NCI-H2171 (cell line): Measurements from ENCODE around the gene DTX1.

Experiments
- DNase-seq: peaks from one replicate; lab custom pipeline; 2025; lab: John Stamatoyannopoulos, UW

Gene DTX1

DNA sequence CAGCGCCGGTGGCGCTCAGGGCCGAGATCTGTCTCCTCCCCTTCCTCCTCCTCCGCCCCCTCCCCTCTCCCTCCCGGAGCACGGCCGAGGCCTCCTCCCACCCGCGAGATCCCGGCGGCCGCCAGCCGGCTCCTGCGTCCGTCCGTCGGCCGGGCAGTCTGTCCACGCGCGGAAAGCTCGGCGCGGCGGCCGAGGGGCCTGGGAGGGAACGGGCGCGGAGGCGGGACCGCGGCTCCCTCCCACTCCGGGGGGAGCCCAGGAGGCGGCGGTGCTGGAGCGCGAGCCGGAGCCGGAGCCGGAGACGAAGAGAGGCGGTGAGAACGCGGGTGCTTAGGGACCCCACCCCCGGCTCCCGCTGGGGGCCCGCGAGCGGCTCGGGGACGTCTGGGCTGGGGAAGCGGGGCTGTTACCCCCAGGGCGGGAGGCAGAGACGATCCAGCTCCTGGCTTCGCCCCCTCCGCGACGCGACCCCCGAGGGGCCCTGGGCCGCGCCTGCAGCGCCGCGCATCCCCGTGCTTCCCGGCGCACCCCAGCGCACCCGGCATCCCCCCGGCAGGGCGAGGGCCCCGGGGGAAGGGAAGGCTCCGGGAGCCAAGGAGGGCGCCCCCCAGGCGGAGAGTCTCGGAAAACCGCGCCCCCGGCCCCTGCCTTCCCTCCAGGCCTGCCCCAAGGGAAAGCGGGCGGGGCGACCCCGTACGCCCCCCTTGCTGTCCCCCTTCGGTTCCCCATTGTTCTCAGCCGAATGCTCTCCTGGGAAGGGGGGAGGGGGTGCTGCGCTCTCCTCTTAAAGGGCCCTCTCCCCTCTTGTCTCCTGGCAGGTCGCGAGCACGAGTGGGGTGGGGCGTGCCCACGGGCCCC is at the start of gene DTX1:
DTX1 (plus strand) TSS at position 100 of the 858 bp plus-strand sequence. CDS start 1,463 bp downstream, outside the sequence.
- DNase-seq, result no peak

DNA sequence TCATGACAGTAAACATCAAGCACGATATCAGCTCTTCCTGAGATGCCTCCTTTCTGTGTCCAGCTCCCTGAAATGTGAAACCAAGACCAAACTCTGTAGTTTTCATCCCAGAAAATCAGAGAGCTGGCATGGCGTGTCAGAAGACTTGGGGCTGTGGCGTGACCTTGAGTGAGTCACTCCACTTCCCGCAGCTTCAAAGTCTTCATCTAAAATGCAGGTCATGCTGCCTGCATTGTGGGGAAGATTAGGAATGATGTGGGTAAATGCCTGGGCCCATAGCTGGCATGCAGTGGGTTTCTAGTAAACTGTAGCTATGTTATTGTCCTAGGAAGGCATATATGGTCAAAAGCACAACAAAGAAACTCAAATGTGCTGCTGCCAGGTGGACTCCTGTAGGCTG is 49.4 kb upstream of the DTX1 start:
- DNase-seq, result no peak

DNA sequence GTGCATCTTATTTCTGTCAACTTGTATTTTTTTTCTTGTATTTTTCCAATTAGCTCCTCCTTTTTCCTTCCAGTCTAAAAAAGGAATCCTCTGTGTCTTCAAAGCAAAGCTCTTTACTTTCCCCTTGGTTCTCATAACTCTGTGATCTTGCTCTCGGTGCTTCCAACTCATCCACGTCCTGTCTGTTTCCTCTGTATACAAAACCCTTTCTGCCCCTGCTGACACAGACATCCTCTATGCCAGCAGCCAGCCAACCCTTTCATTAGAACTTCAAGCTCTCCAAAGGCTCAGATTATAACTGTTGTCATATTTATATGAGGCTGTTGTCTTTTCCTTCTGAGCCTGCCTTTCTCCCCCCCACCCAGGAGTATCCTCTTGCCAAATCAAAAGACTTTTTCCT is 45.8 kb upstream of the DTX1 start:
- DNase-seq, result no peak

DNA sequence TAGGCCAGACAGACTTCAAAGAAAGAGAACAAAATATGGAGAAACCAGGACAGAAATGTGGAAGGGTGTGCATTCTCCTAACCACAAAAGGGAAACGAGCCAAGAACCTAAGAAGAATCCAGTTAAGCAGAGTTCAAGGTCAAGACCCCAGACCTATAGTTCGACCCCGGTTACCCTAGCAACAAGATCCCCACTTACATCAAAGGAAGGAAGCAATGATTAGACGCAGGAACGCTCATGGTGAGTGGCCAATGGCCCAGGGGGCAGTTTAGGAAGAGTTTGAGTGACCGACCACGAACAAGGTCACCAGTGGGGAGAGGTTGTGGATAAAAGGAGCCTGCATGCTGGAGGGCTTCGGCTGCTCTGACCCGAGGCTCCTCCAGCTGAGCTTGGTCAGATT is 42.0 kb upstream of the DTX1 start:
- DNase-seq, result no peak

DNA sequence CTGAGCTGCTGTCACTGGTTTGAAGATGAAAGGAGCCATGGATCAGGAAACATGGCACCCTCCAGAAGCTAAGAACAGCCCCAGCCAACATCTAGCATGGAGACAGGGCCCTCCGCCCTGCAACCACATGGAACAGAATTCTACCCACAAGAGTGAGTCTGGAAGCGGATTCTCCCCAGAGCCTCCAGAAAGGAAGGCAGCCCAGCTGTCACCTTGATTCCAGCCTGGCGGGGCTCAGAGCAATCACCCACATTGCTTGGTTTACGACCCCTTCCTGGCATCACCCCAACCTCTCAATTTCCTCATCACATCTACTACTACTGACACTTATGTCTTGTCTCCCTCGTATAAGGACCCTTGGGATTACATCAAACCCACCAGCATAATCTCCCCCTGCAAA is 39.7 kb upstream of the DTX1 start:
- peak; percentile 85 for DNase-seq

DNA sequence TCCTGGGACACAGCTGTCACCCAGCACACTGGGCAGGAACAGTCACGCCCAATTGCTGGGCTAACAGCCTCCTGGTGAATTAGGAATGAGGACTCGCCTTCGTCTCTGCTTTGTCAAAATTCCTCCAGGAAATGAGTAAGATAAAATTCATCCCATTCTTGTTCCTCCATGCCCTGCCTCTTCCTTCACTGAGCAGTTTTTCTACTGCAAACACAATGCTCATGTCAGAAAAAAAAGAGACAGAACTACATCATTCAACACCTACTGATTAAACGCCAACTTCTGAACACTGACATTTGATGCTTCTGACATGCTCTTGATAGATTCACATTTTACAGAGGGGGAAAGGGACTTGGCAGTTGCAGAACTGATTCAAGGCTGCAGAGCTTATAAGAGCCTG is 37.5 kb upstream of the DTX1 start:
- peak; percentile 40 for DNase-seq

DNA sequence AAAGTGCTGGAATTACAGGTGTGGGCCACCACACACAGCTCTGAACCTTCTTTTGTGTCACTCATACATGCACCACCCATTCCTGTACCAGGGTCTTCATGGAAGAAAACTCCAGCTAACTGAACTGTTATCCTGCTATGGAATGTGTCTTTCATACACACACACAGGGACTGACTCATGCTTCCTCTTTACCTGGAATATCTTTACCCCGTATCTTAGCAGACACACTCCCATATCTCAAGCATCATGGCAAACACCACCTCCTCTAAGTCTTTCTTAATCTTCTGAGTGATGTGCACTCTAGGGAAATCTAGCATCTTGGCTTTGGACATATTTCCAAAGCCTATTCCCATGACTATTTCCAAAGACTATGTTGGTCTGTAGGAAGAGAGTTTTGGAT is 35.0 kb upstream of the DTX1 start:
- no peak for DNase-seq

DNA sequence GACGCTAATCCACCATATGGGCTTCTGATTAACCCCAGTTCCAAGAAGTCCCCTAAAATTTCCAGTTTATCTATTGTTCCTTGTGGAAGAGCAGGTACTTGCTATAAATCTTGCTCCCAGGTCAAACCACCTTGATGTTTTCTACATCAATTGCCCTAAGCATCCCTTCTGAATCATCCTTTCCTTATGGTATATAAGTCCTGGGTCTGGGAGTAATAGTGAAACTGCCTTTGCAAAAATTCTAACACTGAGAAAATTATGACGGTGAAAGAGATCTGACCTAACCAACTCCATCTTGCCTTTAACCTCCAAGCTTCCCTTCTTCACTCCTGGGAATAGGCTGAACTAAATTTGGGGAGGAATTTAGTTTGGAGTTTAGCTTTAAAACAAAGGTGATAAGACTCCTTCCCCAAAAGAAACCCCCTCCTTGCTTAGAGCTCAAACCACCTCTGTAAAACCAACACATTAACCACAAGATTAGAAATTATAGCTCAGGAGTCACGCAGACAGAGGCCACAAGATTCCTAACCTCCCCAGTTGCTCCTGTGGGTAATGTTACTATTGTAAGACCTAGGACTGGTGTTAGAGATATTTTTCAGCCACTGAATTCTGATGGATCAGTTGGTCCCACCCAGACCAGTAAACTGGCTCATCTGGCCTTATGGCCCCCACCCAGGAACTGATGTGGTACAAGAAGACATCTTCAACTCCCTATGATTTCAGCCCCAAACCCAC is 33.8 kb upstream of the DTX1 start:
- DNase-seq, result no peak

DNA sequence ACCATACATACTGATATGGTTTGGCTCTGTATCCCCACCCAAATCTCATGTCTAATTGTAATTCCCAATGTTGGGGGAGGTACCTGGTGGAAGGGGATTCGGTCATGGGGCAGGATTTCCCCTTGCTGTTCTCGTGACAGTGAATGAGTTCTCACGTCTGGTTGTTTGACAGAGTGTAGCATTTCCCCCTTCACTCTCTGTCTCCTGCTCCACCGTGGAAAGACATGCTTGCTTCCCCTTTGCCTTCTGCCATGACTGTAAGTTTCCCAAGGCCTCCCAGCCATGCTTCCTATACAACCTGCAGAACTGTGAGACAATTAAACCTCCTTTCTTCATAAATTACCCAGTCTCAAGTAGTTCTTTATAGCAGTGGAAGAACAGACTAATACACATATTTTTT is 28.8 kb upstream of the DTX1 start:
- no peak for DNase-seq

DNA sequence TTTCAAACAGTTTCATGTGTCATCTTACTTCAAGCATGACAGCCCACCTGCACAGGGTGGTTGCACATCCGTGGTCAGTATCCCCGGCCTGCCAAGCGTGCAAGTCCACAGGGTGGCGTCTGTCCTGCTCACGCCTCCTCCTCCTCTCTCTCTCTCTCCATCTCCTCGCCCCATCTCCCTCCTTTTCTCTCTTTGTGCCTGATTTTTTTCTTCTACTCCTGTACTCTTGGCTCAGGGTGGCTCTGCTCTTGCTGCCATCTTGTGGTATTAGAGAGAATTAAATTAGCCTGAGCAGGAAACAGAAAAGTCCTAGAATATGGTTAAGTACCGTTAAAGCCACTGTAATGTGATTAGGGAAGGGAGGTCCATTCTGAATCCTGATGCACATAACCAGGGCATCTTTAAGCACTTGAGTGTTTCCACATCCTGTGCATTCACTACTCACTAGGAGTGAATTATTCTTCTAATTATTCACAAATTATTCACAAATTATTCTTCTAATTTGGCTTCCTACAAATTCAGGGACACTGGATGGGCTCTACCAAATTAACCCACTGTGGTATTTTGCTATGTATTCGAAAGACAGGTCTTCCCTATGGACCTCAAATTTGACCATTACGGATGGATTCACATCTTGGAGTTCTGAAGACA is 25.5 kb upstream of the DTX1 start:
- DNase-seq, result peak; percentile 66

DNA sequence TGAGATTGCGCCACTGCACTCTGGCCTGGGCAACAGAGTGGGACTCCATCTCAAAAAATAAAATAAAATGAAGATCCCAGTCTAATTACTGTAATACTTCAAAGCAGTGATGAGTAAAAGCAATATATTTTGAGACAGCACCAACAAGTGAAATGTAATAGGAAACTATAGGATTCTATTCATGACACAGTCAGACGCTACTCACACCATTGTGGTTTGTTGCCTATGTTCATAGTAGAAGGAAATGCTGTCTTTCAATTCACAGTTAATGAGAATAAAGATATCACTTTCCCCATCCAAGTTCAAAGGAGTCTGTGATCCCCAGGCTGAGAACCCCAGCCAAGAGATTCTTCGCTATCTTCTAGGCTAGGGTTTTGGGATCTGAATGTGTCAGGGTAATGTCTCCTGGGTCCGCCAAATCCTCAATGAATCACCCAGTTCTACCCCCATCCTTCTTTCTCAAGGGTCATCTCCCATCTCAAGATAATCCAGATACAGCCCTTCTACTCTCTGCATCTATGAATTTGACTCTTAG is 16.6 kb upstream of the DTX1 start:
- no peak for DNase-seq

DNA sequence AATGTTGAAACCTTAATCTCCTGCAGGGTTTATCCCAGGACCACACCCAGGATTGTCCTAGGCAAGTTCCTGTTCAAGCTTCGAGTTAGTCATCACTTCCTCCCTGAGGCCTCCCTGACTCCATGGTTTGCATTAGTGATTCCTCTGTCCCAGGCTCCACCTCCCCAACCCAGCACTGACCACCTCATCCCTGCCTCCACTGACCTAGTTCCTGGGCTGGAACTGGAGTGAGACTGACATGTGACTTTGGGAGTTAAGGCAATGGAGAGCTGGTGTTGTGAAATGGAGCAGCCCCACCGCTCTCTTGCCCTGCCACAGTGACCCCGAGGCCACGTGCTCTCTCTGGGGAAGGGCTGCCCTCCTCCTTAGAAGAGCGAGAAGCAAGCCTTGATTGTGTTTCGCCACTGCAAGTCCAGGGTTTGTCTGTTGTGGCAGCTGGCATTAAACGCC is 15.8 kb upstream of the DTX1 start:
- no peak for DNase-seq

DNA sequence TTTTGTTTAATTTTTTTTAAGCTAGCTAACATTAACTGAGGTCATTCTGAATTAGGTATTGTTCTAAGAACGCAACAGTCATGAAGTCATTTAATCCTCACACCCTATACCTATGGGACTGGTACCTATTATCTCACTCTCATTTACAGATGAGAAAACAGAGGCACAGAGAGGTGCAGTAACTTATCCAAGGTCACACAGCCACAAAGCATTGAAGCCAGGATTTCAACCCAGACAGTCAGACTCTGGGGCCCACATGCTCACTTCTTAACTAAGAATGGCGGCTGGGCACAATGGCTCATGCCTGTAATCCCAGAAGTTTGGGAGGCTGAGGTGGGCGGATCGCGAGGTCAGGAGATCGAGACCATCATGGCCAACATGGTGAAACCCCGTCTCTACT is 15.0 kb upstream of the DTX1 start:
- DNase-seq, result no peak

DNA sequence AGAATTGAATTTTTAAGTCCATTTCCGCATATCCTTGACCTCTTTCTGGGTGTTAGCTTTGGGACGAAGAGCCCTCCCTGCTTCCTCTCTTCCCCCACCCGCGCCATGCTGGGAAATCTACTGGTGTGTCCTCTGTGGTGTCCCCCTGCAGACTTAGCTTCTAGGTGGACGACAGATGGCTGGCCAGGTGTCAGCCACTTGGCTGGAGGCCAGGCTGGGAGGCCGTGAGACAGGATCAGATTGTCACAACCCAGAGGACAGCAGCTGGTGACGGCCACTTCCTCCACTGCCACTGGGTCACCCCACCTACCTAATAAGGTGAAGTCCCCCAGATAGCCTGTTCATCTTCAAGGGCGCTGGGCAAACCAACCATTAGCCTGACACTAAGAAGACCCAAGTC is 13.3 kb upstream of the DTX1 start:
- no peak for DNase-seq

DNA sequence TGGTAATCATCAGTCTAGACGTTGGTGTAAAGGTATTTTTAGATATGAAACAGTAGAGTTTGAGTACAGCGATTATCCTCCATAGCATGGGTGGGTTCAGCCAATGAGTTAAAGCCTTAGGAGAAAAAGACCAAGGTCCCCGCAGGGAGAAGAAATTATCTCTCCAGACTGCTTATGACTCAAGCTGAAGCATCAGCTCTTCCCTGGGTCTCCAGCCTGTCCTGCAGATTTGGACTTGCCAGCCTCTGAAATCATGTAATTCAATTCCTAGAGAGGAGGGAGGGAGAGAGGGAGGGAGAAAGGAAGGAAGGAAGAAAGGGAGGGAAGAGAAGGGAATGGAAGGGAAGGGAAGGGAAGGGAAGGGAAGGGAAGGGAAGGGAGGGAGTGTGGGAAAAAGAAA is 12.0 kb upstream of the DTX1 start:
- no peak for DNase-seq

DNA sequence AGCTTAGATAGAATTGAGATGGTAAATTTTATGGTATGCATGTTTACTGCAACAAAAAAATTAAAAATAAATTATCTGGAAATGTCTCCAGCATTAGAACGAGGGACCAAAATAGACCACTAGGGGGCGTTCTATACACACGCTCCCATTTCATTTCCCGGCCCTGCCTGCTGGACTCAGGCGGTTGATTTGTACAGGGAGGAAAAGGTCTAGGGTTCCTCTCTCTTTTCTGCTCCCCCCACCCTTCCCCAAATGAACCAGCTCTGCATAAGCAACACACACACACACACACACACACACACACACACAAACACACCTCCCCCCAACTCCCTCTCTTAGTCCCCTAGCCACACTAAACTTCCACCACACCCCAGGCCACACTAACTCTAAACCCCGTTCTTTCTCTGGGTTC is 7.8 kb upstream of the DTX1 start:
- peak; percentile 65 for DNase-seq

DNA sequence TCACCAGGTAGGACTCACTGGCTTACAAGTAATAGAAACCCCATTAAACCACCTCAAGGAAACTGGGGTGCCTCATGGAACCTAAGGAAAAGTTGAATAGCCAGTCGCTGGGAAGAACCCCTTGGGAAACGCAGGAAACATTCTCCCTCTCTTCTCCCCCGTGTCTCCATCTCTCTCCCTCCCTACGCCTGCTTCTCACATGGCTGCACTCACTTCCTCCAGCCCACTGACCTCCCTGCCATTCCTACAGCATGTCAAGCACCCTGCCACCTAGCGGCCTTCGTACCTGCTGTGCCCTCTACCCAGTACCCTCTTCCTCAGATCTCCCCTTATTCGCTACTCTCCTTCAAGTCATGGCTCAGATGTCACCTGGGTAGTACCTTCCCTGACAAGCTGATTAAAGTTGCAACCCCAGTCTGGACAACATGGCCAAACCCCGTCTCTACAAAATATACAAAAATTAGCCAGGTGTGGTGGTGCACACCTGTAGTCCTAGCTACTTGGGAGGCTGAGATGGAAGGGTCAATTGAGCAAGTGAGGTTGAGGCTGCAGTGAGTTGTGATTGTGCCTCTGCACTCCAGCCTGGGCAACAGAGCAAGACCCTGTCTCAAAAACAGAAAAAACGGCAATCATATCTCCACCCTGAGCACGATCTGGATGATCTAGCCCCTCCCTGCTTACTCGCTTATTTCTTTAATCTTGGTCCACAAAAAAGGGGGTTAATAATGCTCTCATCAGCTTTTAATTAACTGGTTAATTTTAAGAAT is 6.4 kb upstream of the DTX1 start:
- DNase-seq, result no peak

DNA sequence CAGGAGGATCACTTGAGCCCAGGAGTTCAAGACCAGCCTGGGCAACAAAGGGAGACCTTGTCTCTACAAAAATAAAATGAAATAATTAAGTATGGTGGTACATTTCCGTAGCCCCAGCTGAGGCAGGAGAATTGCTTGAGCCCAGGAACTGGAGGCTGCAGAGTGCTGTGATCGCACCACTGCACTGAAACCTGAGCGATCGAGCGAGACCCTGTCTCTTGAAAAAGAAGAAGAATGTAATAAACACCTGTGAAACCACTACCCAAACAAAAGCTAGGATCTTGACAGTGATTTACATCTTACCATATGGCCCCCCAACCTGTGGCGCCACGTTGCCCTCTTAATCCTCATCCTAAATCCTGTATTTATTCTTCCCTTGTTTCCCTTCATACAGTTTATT is 5.7 kb upstream of the DTX1 start:
- no peak for DNase-seq

DNA sequence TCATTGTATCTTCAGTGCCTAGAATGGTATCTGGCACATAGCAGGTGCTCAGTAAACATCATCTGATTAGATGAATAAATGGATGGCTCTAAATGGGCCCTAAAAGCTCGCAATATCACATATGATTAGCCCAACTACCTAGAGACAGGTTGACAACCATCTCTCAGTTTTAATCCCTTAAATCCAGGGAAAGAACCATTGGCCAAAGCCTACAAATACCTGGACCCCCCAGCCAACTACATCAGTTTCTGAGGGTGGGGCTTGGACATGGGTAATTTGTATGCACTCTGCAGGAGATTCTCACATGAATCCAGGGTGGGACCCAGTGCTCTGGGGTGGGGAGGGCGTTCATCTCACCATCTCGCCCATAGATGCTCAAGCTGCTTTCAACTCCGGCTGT is 4.8 kb upstream of the DTX1 start:
- DNase-seq, result no peak

DNA sequence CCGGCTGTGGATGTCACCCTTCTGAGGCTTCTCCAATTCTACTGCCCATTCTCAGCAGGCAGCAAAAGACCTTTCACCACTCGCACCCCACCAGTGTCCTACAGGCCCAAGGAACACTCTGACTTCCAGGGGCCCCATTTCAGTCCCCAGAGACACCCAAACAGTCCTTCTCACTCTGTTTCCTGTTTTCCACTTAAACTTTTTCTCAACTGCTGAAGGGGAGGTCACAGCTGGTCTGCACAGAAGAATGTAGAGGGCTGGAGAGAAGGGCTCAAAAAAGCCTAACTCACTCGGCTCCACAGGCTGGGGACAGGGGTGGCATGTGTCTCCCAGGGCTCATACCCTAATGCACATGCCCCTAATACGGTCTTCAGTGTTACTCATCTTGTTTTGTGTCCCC is 4.2 kb upstream of the DTX1 start:
- no peak for DNase-seq

DNA sequence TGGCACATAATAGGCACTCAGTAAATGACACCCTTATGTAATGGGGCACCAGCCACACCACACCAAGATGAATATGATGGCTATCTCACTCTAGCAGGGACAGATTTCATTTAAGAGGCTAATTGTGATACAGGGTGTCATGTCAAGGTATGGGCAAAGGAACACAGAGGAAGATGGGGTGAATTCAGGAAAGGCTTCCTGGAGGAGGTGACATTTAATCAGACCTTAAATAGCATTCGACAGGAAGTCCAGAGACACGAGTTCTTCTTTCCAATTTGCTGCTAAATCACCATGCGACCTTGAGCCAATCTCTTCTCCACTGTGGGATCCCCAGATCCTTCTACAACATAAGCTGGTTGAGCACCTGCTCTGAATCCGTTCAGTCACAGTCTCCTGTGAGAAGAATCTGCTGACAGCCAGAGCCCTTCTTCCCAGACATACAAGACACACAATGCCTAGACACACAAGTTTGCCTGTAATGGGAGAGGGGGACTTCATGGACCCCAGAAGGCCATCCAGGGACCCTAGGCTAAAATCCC is 1.5 kb upstream of the DTX1 start:
- DNase-seq, result no peak
